Right ventricle myocardium inferior (tissue), 1 donor: ENCODE results near the gene PIK3CA. TPM values are rescaled to one million over a fixed set of nuclear protein-coding genes. Genes with fewer than 3 reads are reported as not detected.

Experiments used
- ATAC-seq: fragments of 200-7000 bp; cut with Tn5 transposase; one replicate; pipeline ENCODE4 v1.9.1; 2020; ENCODE audit warnings: mild to moderate bottlenecking, moderate library complexity
- DNase-seq: peaks from one replicate; pipeline ENCODE4 v3.0.0; 2021; ENCODE audit errors: missing footprints
- intact Hi-C: fragments of 100-400 bp; cut with DNase I; formaldehyde crosslinking; loops from one replicate; pipeline ENCODE4 v1.11.0; 2022
- total RNA-seq: library from RNA; stranded (reverse); fragmentation: NEBNext Ultra II Directional; extraction: Animal tissue kit (Norgen Biotek cat#: 25700); gene quantifications from one replicate; pipeline ENCODE4 v1.2.1, GENCODE V29; 2021
- donor health status: DM: no; HTN: yes; CAD: no; lungs with severe emphysema.

PIK3CA gene
- total RNA-seq, 1 donor from 2014 or later = 21.1 TPM

DNA sequence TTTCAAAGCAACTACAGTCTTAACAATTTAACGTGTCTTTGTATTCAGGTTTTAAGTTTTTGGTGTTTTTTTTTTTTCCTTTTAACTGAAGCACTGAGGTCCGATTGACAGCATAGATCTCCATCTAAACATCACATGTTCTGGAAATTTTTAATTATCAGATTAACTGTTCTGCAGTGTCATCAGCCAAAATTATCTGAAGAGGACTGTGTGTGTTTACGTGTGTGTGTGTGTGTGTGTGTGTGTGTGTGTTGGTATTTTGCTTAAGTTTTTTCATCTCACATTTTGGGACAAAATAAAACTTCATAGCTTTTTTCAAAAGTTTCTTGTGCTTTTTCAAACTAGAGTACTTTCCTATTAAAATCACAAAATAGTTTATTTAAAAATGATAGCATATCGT lies 1.8 kb downstream of the PIK3CA start:
- ATAC-seq (no peak), DNase-seq (no peak)
- intact Hi-C loops = loop anchor here (5.0 kb wide), 3 partner anchors 32 to 78 kb away; partner anchors contain the start of gene ZMAT3

GRCh38 chr3:179150610-179151009 lies 2.5 kb downstream of the PIK3CA start:
- intact Hi-C loops = no loop called here
- no peak for ATAC-seq
- DNase-seq = no peak

DNA sequence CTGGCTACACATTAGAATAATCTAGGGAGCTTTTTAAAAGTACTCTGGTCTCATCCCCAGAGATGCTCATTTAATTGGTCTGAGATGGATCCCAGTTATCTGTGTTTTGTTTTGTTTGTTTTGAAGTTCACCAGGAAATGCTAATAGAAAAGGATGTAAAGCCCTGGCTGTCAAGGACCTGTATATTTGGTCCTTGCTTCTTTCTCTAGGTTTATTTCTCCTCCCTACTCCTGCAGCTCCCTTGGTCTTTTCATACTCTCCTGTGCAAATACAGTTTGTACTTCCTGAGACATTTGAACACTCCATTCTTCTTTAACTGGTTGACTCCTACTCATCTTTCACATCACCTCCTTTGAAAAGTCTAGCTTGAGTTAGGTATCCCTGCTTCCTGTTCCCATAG lies 3.3 kb downstream of the PIK3CA start:
- ATAC-seq = no peak
- no peak for DNase-seq
- intact Hi-C loops = no loop called here

DNA sequence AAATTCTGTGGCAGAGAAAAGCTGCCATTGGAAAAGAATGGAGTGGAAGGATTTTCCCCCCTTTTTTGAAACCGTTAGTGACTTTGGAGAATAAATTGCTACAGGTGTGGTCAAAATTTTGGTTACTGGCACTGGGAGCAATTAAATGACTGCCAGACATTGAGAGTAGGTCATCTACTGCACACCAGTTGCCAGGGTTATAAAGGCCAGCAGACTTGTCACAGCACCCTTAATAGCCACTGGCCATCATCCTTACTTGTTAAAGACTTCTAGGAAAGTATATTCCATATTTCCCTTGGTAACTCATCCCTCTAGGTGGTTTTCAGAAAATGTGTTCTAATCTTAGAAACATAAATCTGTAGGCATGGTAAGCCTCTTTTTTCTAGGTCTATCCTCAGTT lies 8.0 kb downstream of the PIK3CA start:
- intact Hi-C loops = no loop called here
- DNase-seq (no peak), ATAC-seq (no peak)

DNA sequence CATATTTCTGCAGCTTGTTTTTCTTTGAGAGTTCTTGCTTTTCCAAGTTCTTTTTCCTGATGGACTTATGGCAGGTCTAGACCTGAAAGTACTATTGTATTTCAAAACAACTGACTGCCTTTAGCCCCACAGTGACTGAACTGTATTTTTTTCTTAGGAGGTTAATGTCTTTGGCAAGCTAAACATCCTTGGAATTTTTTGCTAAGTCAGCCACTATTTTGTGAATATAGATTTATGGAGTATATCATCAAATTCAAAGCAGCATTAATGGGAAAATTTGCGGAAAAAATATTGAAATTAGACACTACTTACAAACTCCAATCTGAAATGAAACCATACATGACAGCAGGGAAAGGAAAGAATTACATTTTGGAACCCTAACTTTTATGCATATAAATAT lies 8.6 kb downstream of the PIK3CA start:
- ATAC-seq = no peak
- DNase-seq = no peak
- intact Hi-C loops = no loop called here

DNA sequence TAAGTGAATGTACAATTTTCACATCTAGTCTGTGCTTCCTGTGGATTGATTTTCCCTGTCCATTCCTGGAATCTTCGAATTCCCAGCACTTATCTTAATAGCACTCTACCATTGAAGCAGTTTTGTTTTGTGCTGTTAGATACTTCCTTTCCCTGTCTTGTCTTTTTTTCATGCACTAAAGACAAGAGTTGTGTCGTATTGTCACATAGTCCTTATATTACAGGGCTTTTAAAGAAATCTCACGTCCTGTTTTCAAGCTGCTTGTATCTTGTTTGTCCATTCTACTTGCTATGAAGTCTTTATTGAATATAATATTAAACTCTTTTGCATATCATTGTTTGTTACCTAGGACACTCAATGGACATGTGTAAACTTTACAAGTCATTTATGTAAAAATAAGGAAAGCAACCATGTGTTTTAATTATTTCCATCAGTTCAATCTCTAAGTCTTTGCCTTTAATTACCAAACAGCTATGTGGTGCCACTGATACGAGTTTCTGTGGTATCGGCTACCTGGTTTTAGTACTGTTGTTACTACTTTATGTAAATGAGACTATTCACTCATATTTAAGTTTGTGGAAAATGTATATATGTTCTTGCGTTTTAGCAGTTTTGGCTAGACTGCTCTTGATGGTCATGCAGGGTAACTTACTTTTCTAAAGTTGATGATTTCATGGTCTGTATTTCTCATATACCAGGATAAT lies 10.3 kb downstream of the PIK3CA start:
- intact Hi-C loops = no loop called here
- DNase-seq (no peak), ATAC-seq (no peak)

- intact Hi-C loops = no loop called here
- ATAC-seq = no peak
- no peak for DNase-seq
These were observed 15.3 kb downstream of the PIK3CA start for GRCh38 chr3:179163503-179163902.

GRCh38 chr3:179164857-179165256 lies 16.7 kb downstream of the PIK3CA start:
- ATAC-seq (no peak), DNase-seq (no peak)
- intact Hi-C loops = no loop called here

- ATAC-seq = no peak
- intact Hi-C loops = no loop called here
- DNase-seq = no peak
These were observed 18.5 kb downstream of the PIK3CA start for GRCh38 chr3:179166561-179167201.

- DNase-seq = no peak
- ATAC-seq = no peak
- intact Hi-C loops = no loop called here
These were observed 20.8 kb downstream of the PIK3CA start for GRCh38 chr3:179168918-179169317.

DNA sequence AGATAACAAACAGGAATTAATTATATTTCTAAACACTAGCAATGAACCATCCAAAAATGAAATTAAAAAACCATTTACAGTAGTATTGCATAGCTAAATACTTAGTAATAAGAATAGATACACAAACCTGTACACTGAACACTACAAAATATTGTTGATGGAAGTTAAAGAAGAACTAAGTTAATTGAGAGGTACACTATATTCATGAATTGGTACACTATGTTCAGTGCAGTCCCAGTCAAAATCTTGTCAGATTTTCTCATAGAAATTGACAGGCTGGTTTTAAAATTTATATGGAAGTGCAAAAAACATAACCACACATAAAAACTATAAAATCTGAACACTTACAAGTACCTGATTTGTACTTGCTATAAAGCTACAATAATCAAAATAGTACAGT lies 24.4 kb downstream of the PIK3CA start:
- intact Hi-C loops = no loop called here
- DNase-seq (no peak), ATAC-seq (no peak)

- ATAC-seq (no peak), DNase-seq (no peak)
- intact Hi-C loops = no loop called here
These were observed 26.2 kb downstream of the PIK3CA start for GRCh38 chr3:179174316-179174715.

DNA sequence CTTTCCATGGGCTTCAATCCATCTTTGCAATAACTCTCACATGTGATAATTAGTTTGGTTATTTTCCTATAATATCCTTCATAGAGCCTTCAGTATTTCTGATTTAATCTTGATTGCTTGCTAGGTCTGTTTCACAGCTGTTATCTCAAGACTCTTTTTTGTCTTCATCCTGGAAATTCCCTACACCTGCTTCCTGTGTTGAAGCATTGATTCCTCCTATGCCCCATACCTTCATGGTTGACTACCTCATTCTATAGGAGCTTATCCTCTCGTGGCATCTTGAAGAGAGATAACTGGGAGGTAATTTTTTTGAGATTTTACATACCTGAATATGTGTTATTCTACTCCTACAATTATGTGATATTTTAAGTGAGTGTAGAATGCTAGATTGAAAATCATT lies 26.7 kb downstream of the PIK3CA start:
- no peak for ATAC-seq
- no peak for DNase-seq
- intact Hi-C loops = no loop called here

DNA sequence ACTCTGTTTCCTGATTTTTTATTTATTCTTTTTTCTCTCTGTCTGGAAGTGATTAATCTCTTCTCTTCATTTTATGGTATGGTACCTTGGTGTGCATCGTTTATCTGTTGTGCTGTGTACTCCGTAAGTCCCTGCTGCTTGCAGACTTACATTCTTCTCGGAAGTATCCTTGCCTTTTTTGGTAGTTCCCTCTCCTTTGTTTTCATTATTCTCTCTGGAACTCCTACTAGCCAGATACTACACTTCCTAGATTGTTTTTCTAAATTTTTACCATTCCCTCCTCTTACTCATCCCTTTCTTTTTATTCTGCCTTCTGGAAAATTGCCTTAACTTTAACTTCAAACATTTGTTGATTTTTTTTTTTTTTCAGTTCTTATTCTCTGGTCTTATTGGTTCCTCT lies 27.2 kb downstream of the PIK3CA start:
- ATAC-seq (no peak), DNase-seq (no peak)
- intact Hi-C loops = no loop called here

DNA sequence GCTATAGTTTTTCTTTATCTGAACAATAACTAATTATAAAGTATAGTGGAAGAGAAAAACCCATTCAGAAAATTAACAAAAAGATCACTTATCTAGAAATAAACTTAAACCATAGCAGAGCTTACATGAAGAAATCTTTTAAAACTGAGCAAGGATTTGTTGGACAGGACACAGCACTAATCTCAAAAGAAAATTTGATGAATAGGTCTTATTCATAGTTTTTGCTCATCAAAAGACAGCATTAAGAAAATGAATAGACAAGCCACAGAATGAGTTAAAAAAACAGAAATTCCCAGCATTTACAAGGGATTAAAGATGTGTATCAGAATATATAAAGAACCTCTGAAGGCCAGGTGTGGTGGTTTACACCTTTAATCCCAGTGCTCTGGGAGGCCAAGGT lies 29.5 kb downstream of the PIK3CA start:
- ATAC-seq (no peak), DNase-seq (no peak)
- intact Hi-C loops = no loop called here

DNA sequence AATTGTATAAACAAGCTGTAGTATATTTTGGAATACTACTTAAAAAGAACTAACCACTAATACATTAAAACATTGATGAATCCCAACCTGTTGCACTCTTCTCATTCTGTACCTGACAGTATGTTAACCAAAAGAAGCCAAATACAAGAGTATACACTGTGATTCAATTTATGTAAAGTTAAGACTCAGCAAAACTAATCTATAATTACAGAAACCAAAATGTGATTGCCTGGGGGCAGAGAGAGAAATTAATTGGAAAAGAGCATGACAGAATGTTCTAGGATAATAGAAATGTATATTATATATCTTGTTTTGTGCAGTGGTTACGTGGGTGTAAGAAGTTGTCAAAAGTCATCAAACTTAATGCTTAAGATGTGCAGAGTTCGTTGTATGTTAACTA lies 31.1 kb downstream of the PIK3CA start:
- DNase-seq (no peak), ATAC-seq (no peak)
- intact Hi-C loops = no loop called here

DNA sequence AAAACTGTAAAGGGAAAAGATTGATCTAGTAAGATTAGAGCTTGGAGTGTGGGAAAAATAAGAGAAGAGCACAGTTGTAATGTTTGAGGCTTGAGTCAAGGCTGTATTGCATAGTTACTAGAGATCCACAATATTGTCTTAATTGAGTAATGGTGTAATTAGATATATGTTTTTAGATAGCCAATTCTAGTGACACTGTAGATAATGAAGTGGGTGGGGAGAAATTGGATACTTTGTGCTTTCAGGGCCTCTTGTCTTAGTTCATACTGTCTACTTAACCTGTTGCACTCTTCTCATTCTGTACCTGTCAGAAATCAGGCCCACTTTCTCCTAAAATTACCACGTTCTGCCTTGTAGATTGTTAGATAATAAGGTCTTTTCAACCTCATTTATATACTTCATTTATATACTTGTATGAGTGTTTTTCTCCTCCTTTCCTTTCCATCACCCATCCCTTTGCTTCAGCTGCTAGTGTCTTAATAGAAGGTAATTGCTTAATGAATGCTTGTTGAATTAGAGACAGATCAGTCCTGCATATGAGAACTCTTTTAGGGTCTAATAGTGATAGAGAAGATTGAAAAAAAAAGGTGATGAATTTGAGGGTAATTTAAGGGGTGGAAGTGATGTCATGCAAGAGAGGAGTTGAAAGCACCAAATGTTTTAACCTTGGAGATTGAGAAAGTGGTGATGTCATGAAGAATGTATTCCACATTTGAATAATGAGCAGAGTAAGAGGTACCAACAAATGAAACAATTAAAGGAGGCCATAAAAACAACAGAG lies 32.0 kb downstream of the PIK3CA start:
- ATAC-seq (peak; percentile 32), DNase-seq (no peak)
- intact Hi-C loops = loop anchor here (5.0 kb wide), 1 partner anchor 33 kb away; the partner anchor contains the start of gene PIK3CA

- intact Hi-C loops = loop anchor here (5.0 kb wide), 1 partner anchor 34 kb away; the partner anchor contains the start of gene PIK3CA
- ATAC-seq (peak; percentile 86), DNase-seq (no peak)
These were observed 32.9 kb downstream of the PIK3CA start for GRCh38 chr3:179181021-179181472.

GRCh38 chr3:179181993-179182551 lies 33.9 kb downstream of the PIK3CA start:
- intact Hi-C loops = loop anchor here (5.0 kb wide), 1 partner anchor 35 kb away; the partner anchor contains the start of gene PIK3CA
- DNase-seq = no peak
- no peak for ATAC-seq
